ENCODE measurements around the gene C17orf113.
A peak's percentile ranks its signal among the peaks of the same experiment; 100 is the strongest.

The C17orf113 gene

GRCh38 chr17:42050393-42051012, at the start of gene C17orf113:
C17orf113 (minus strand) TSS chr17:42050601; CDS start chr17:42043376, 7,225 bp downstream.
- peak; percentile 46 to 71 (median 68) for DNase-seq

GRCh38 chr17:42098730-42099399, 48.5 kb upstream of the C17orf113 start:
- DNase-seq: no peak

GRCh38 chr17:42097691-42098631, 47.6 kb upstream of the C17orf113 start, which contains the start of gene ZNF385C:
ZNF385C (minus strand) TSS chr17:42098473; CDS start chr17:42063056, 35,417 bp downstream.
- DNase-seq: peak; percentile 13 to 50 (median 43)

GRCh38 chr17:42096360-42097111, 46.1 kb upstream of the C17orf113 start:
- DNase-seq: no peak

GRCh38 chr17:42094375-42095069, 44.1 kb upstream of the C17orf113 start:
- no peak for DNase-seq

GRCh38 chr17:42092939-42093338, 42.5 kb upstream of the C17orf113 start:
- DNase-seq: no peak

GRCh38 chr17:42090964-42091790, 40.8 kb upstream of the C17orf113 start:
- DNase-seq: no peak

- DNase-seq: no peak
Measured at GRCh38 chr17:42088736-42089135, 38.3 kb upstream of the C17orf113 start.

GRCh38 chr17:42087736-42088705, 37.6 kb upstream of the C17orf113 start:
- DNase-seq: peak in 1 of 3 experiments; percentile 30

GRCh38 chr17:42087042-42087701, 36.8 kb upstream of the C17orf113 start:
- peak in 1 of 3 experiments; percentile 57 for DNase-seq

- no peak for DNase-seq
Measured at GRCh38 chr17:42081516-42082129, 31.2 kb upstream of the C17orf113 start.

GRCh38 chr17:42079541-42079940, 29.1 kb upstream of the C17orf113 start:
- no peak for DNase-seq

- DNase-seq: no peak
Measured at GRCh38 chr17:42078396-42079043, 28.1 kb upstream of the C17orf113 start.

GRCh38 chr17:42077755-42078154, 27.4 kb upstream of the C17orf113 start:
- no peak for DNase-seq

- no peak for DNase-seq
Measured at GRCh38 chr17:42076797-42077559, 26.6 kb upstream of the C17orf113 start.

GRCh38 chr17:42075789-42076188, 25.4 kb upstream of the C17orf113 start:
- no peak for DNase-seq
